ENCODE data around the gene PLD4. TPM values are rescaled to one million over a fixed set of nuclear protein-coding genes. Genes with fewer than 3 reads are reported as not detected.

The PLD4 gene
- total RNA-seq, 1 donor from 2014 or later, result 7.8 TPM

GRCh38 chr14:104968541-104969401 is 44.1 kb downstream of the PLD4 start:
- peaks cover 45 to 48% (median 46%) of the 10 kb centered on the region in 3 donors for H3K4me1 ChIP-seq (ENCODE audit: control insufficient read depth in 3 of 3, insufficient read depth in 3 of 3, low read length in 3 of 3)

GRCh38 chr14:104969741-104970230 is 45.1 kb downstream of the PLD4 start:
- peaks cover 3 to 39% (median 15%) of the 10 kb centered on the region in 3 donors for H3K27me3 ChIP-seq (ENCODE audit: control insufficient read depth in 3 of 3, insufficient read depth in 3 of 3, low read length in 3 of 3)
- H3K27ac ChIP-seq (ENCODE audit: low read depth, low read length), result peak overlapping the region; percentile 56
- H3K9ac ChIP-seq (ENCODE audit: low read depth in 1 of 3, low read length in 3 of 3), result peak overlapping the region in 1 of 3 donors; percentile 40
- H3K36me3 ChIP-seq (ENCODE audit: control insufficient read depth in 3 of 3, insufficient read depth in 3 of 3, low read length in 3 of 3), result no peaks in the 10 kb centered on the region
- H3K4me3 ChIP-seq (ENCODE audit: low read length in 3 of 3), result peak overlapping the region in 1 of 3 donors; percentile 60
- H3K4me1 ChIP-seq (ENCODE audit: control insufficient read depth in 3 of 3, insufficient read depth in 3 of 3, low read length in 3 of 3), result peaks cover 51 to 57% (median 52%) of the 10 kb centered on the region in 3 donors
- H3K9me3 ChIP-seq (ENCODE audit: control insufficient read depth in 3 of 3, low read length in 3 of 3), result no peaks in the 10 kb centered on the region

More at GRCh38 chr14:104968541-104969401, 44.1 kb downstream of the PLD4 start:
- peak overlapping the region in 2 of 3 donors; percentile 20 to 54 for H3K9ac ChIP-seq (ENCODE audit: low read depth in 1 of 3, low read length in 3 of 3)
- peak overlapping the region in 2 of 3 donors; percentile 54 to 58 for H3K4me3 ChIP-seq (ENCODE audit: low read length in 3 of 3)
- peaks cover 3 to 37% (median 15%) of the 10 kb centered on the region in 3 donors for H3K27me3 ChIP-seq (ENCODE audit: control insufficient read depth in 3 of 3, insufficient read depth in 3 of 3, low read length in 3 of 3)
- no peak overlapping the region for H3K27ac ChIP-seq (ENCODE audit: low read depth, low read length)
- no peaks in the 10 kb centered on the region for H3K36me3 ChIP-seq (ENCODE audit: control insufficient read depth in 3 of 3, insufficient read depth in 3 of 3, low read length in 3 of 3)
- H3K9me3 ChIP-seq (ENCODE audit: control insufficient read depth in 3 of 3, low read length in 3 of 3), result no peaks in the 10 kb centered on the region

GRCh38 chr14:104970231-104971068 is 45.8 kb downstream of the PLD4 start:
- Histone ChIP-seq H3K9me3 (ENCODE audit: control insufficient read depth in 3 of 3, low read length in 3 of 3) (no peaks in the 10 kb centered on the region), H3K9ac (ENCODE audit: low read depth in 1 of 3, low read length in 3 of 3) (peak overlapping the region in 1 of 3 donors; percentile 40), H3K27me3 (ENCODE audit: control insufficient read depth in 3 of 3, insufficient read depth in 3 of 3, low read length in 3 of 3) (peaks cover 3 to 46% (median 15%) of the 10 kb centered on the region in 3 donors), H3K36me3 (ENCODE audit: control insufficient read depth in 3 of 3, insufficient read depth in 3 of 3, low read length in 3 of 3) (no peaks in the 10 kb centered on the region), H3K27ac (ENCODE audit: low read depth, low read length) (peak overlapping the region; percentile 56), H3K4me3 (ENCODE audit: low read length in 3 of 3) (peak overlapping the region in 2 of 3 donors; percentile 41 to 60), H3K4me1 (ENCODE audit: control insufficient read depth in 3 of 3, insufficient read depth in 3 of 3, low read length in 3 of 3) (peaks cover 55 to 64% (median 57%) of the 10 kb centered on the region in 3 donors)

- peaks cover 0 to 43% (median 8%) of the 10 kb centered on the region in 3 donors for H3K27me3 ChIP-seq (ENCODE audit: control insufficient read depth in 3 of 3, insufficient read depth in 3 of 3, low read length in 3 of 3)
- H3K27ac ChIP-seq (ENCODE audit: low read depth, low read length), result peak overlapping the region; percentile 75
- H3K4me1 ChIP-seq (ENCODE audit: control insufficient read depth in 3 of 3, insufficient read depth in 3 of 3, low read length in 3 of 3), result peaks cover 64 to 74% (median 66%) of the 10 kb centered on the region in 3 donors
- H3K9me3 ChIP-seq (ENCODE audit: control insufficient read depth in 3 of 3, low read length in 3 of 3), result no peaks in the 10 kb centered on the region
- no peak overlapping the region for H3K4me3 ChIP-seq (ENCODE audit: low read length in 3 of 3)
- H3K9ac ChIP-seq (ENCODE audit: low read depth in 1 of 3, low read length in 3 of 3), result peak overlapping the region in 2 of 3 donors; percentile 8 to 51
- H3K36me3 ChIP-seq (ENCODE audit: control insufficient read depth in 3 of 3, insufficient read depth in 3 of 3, low read length in 3 of 3), result no peaks in the 10 kb centered on the region
These were observed 47.0 kb downstream of the PLD4 start for GRCh38 chr14:104971447-104972240.

- no peaks in the 10 kb centered on the region for H3K9me3 ChIP-seq (ENCODE audit: control insufficient read depth in 3 of 3, low read length in 3 of 3)
- H3K4me3 ChIP-seq (ENCODE audit: low read length in 3 of 3), result no peak overlapping the region
- peaks cover 64 to 76% (median 69%) of the 10 kb centered on the region in 3 donors for H3K4me1 ChIP-seq (ENCODE audit: control insufficient read depth in 3 of 3, insufficient read depth in 3 of 3, low read length in 3 of 3)
- H3K36me3 ChIP-seq (ENCODE audit: control insufficient read depth in 3 of 3, insufficient read depth in 3 of 3, low read length in 3 of 3), result no peaks in the 10 kb centered on the region
- peak overlapping the region; percentile 75 for H3K27ac ChIP-seq (ENCODE audit: low read depth, low read length)
- H3K27me3 ChIP-seq (ENCODE audit: control insufficient read depth in 3 of 3, insufficient read depth in 3 of 3, low read length in 3 of 3), result peaks cover 0 to 42% (median 1%) of the 10 kb centered on the region in 3 donors
- H3K9ac ChIP-seq (ENCODE audit: low read depth in 1 of 3, low read length in 3 of 3), result peak overlapping the region in 2 of 3 donors; percentile 60 to 61
These were observed 47.8 kb downstream of the PLD4 start for GRCh38 chr14:104972301-104973134.

- Histone ChIP-seq H3K9ac (ENCODE audit: low read depth in 1 of 3, low read length in 3 of 3) (peak overlapping the region in 1 of 3 donors; percentile 60), H3K27me3 (ENCODE audit: control insufficient read depth in 3 of 3, insufficient read depth in 3 of 3, low read length in 3 of 3) (peaks cover 0 to 39% (median 5%) of the 10 kb centered on the region in 3 donors), H3K4me1 (ENCODE audit: control insufficient read depth in 3 of 3, insufficient read depth in 3 of 3, low read length in 3 of 3) (peaks cover 64 to 80% (median 73%) of the 10 kb centered on the region in 3 donors)
These were observed 48.4 kb downstream of the PLD4 start for GRCh38 chr14:104973135-104973384.

GRCh38 chr14:104973385-104974145 is 48.9 kb downstream of the PLD4 start:
- Histone ChIP-seq H3K9ac (ENCODE audit: low read depth in 1 of 3, low read length in 3 of 3) (peak overlapping the region in 1 of 3 donors; percentile 33), H3K9me3 (ENCODE audit: control insufficient read depth in 3 of 3, low read length in 3 of 3) (no peaks in the 10 kb centered on the region), H3K4me1 (ENCODE audit: control insufficient read depth in 3 of 3, insufficient read depth in 3 of 3, low read length in 3 of 3) (peaks cover 59 to 76% (median 70%) of the 10 kb centered on the region in 3 donors), H3K4me3 (ENCODE audit: low read length in 3 of 3) (no peak overlapping the region), H3K27me3 (ENCODE audit: control insufficient read depth in 3 of 3, insufficient read depth in 3 of 3, low read length in 3 of 3) (peaks cover 0 to 39% (median 5%) of the 10 kb centered on the region in 3 donors), H3K27ac (ENCODE audit: low read depth, low read length) (peak overlapping the region; percentile 75), H3K36me3 (ENCODE audit: control insufficient read depth in 3 of 3, insufficient read depth in 3 of 3, low read length in 3 of 3) (no peaks in the 10 kb centered on the region)

More at GRCh38 chr14:104973135-104973384, 48.4 kb downstream of the PLD4 start:
- Histone ChIP-seq H3K4me3 (ENCODE audit: low read length in 3 of 3) (no peak overlapping the region), H3K36me3 (ENCODE audit: control insufficient read depth in 3 of 3, insufficient read depth in 3 of 3, low read length in 3 of 3) (no peaks in the 10 kb centered on the region), H3K9me3 (ENCODE audit: control insufficient read depth in 3 of 3, low read length in 3 of 3) (no peaks in the 10 kb centered on the region), H3K27ac (ENCODE audit: low read depth, low read length) (peak overlapping the region; percentile 75)

- Histone ChIP-seq H3K4me1 (ENCODE audit: control insufficient read depth in 3 of 3, insufficient read depth in 3 of 3, low read length in 3 of 3) (peaks cover 56 to 76% (median 68%) of the 10 kb centered on the region in 3 donors), H3K4me3 (ENCODE audit: low read length in 3 of 3) (no peak overlapping the region), H3K27ac (ENCODE audit: low read depth, low read length) (peak overlapping the region; percentile 28), H3K9ac (ENCODE audit: low read depth in 1 of 3, low read length in 3 of 3) (peak overlapping the region in 1 of 3 donors; percentile 33), H3K27me3 (ENCODE audit: control insufficient read depth in 3 of 3, insufficient read depth in 3 of 3, low read length in 3 of 3) (peaks cover 0 to 36% (median 5%) of the 10 kb centered on the region in 3 donors), H3K9me3 (ENCODE audit: control insufficient read depth in 3 of 3, low read length in 3 of 3) (no peaks in the 10 kb centered on the region), H3K36me3 (ENCODE audit: control insufficient read depth in 3 of 3, insufficient read depth in 3 of 3, low read length in 3 of 3) (no peaks in the 10 kb centered on the region)
These were observed 49.5 kb downstream of the PLD4 start for GRCh38 chr14:104974146-104974541.

Measured in skeletal muscle tissue (tissue), 4 donors.